Peyer's patch (tissue), 4 donors: ENCODE measurements around the gene NAT8L.

ENCODE experiments used
- CTCF ChIP-seq, 6 experiments: fragments of 450-650 bp in 4 of 6; fragments of 200-600 bp in 2 of 6; sonication (generic) in 1 of 6; IDR thresholded peaks; one replicate each; pipeline ENCODE4 v1.5.1; 2017 to 2019; ENCODE audit warnings: antibody characterized with exemption in 6 of 6, mild to moderate bottlenecking in 3 of 6, moderate library complexity in 1 of 6
- POLR2A ChIP-seq, 2 donors: fragments of 450-650 bp; IDR thresholded peaks; one replicate each; pipeline ENCODE4 v1.5.1; 2017; ENCODE audit warnings: antibody characterized with exemption in 2 of 2, mild to moderate bottlenecking in 2 of 2, moderate library complexity in 2 of 2

GRCh38 chr4:2047781-2048581 is 11.1 kb upstream of the NAT8L start:
- TF ChIP-seq CTCF (IDR thresholded peaks at IDR 0.05) (no peak), POLR2A (IDR thresholded peaks at IDR 0.05) (no peak)
